Ishikawa (cell line): ENCODE results near the gene TAP1.

Experiments used
- CEBPB ChIP-seq: IDR thresholded peaks from 2 replicates; pipeline ENCODE4 v1.6.1; 2012
- CREB1 ChIP-seq: IDR thresholded peaks from 2 replicates; pipeline ENCODE4 v1.6.1; 2012; ENCODE audit warnings: low read depth
- EGR1 ChIP-seq: IDR thresholded peaks from 2 replicates; pipeline ENCODE4 v1.6.1; 2012
- EP300 ChIP-seq: IDR thresholded peaks from 2 replicates; pipeline ENCODE4 v1.6.1; 2012; ENCODE audit warnings: borderline replicate concordance
- FOXM1 ChIP-seq: IDR thresholded peaks from 2 replicates; pipeline ENCODE4 v1.6.1; 2012; ENCODE audit warnings: low read depth, borderline replicate concordance
- MAX ChIP-seq: IDR thresholded peaks from 2 replicates; pipeline ENCODE4 v1.6.1; 2012
- NFIC ChIP-seq: IDR thresholded peaks from 2 replicates; pipeline ENCODE4 v1.6.1; 2012
- RAD21 ChIP-seq: IDR thresholded peaks from 2 replicates; pipeline ENCODE4 v1.6.1; 2012; ENCODE audit warnings: low read depth
- REST ChIP-seq: IDR thresholded peaks from 2 replicates; pipeline ENCODE4 v1.6.1; 2012; ENCODE audit warnings: low read depth, mild to moderate bottlenecking
- TAF1 ChIP-seq: IDR thresholded peaks from 2 replicates; pipeline ENCODE4 v1.6.1; 2012; ENCODE audit warnings: low read depth, mild to moderate bottlenecking
- TCF12 ChIP-seq: IDR thresholded peaks from 2 replicates; pipeline ENCODE4 v1.6.1; 2012; ENCODE audit warnings: low read depth
- TEAD4 ChIP-seq: IDR thresholded peaks from 2 replicates; pipeline ENCODE4 v1.6.1; 2012
- USF1 ChIP-seq: IDR thresholded peaks from 2 replicates; pipeline ENCODE4 v1.6.1; 2012
- YY1 ChIP-seq: IDR thresholded peaks from 2 replicates; pipeline ENCODE4 v1.6.1; 2012; ENCODE audit warnings: low read depth
- ZBTB7A ChIP-seq: IDR thresholded peaks from 2 replicates; pipeline ENCODE4 v1.6.1; 2012; ENCODE audit warnings: low read depth

Gene TAP1

GRCh38 chr6:32818867-32819266 lies 34.6 kb downstream of the TAP1 start:
- TF ChIP-seq USF1, result no peak
- TF ChIP-seq EP300, result no peak
- no peak for TF ChIP-seq TAF1
- no peak for TF ChIP-seq CREB1
- TF ChIP-seq TEAD4, result no peak
- TF ChIP-seq RAD21, result no peak
- TF ChIP-seq YY1, result no peak
- TF ChIP-seq MAX, result no peak
- no peak for TF ChIP-seq REST
- no peak for TF ChIP-seq ZBTB7A
- TF ChIP-seq TCF12, result no peak
- TF ChIP-seq NFIC, result no peak
- no peak for TF ChIP-seq EGR1
- no peak for TF ChIP-seq FOXM1
- TF ChIP-seq CEBPB, result no peak

- TF ChIP-seq CREB1 (0 out of 2 replicates have a peak, but pooled peaks have one; percentile 12), MAX (no peak)
These were observed 36.7 kb downstream of the TAP1 start, which contains the start of gene HLA-DOB for GRCh38 chr6:32816746-32817204. HLA-DOB (minus strand) TSS chr6:32817002; CDS start chr6:32816951, 51 bp downstream.

GRCh38 chr6:32815996-32816395 lies 37.5 kb downstream of the TAP1 start:
- no peak for TF ChIP-seq ZBTB7A
- no peak for TF ChIP-seq EP300
- TF ChIP-seq TEAD4, result no peak
- TF ChIP-seq USF1, result no peak
- no peak for TF ChIP-seq TCF12
- TF ChIP-seq REST, result no peak
- TF ChIP-seq CREB1, result no peak
- no peak for TF ChIP-seq RAD21
- TF ChIP-seq YY1, result no peak
- no peak for TF ChIP-seq MAX
- no peak for TF ChIP-seq FOXM1
- no peak for TF ChIP-seq NFIC
- no peak for TF ChIP-seq CEBPB

GRCh38 chr6:32815115-32815514 lies 38.4 kb downstream of the TAP1 start:
- TF ChIP-seq YY1 (no peak), TCF12 (no peak), CREB1 (no peak), NFIC (no peak), EGR1 (no peak), EP300 (no peak), TEAD4 (no peak), REST (no peak), FOXM1 (no peak), CEBPB (no peak), TAF1 (no peak), MAX (no peak), ZBTB7A (no peak)
